Ramos (cell line): Measurements from ENCODE around the gene EFHD2.
"Not testable (repeated sequence)": the region's sequence is repeated elsewhere in the genome, so short reads cannot be mapped to it uniquely, and the experiment has no call there.

Experiments used
- in situ Hi-C: fragments of 300-500 bp; cut with MboI; formaldehyde crosslinking; loops from one replicate; pipeline ENCODE4 v1.14.3; 2022; ENCODE audit warnings: low sequenced_read_pairs; ENCODE audit not compliant: unreplicated experiment

Gene EFHD2, protein sequence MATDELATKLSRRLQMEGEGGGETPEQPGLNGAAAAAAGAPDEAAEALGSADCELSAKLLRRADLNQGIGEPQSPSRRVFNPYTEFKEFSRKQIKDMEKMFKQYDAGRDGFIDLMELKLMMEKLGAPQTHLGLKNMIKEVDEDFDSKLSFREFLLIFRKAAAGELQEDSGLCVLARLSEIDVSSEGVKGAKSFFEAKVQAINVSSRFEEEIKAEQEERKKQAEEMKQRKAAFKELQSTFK

DNA sequence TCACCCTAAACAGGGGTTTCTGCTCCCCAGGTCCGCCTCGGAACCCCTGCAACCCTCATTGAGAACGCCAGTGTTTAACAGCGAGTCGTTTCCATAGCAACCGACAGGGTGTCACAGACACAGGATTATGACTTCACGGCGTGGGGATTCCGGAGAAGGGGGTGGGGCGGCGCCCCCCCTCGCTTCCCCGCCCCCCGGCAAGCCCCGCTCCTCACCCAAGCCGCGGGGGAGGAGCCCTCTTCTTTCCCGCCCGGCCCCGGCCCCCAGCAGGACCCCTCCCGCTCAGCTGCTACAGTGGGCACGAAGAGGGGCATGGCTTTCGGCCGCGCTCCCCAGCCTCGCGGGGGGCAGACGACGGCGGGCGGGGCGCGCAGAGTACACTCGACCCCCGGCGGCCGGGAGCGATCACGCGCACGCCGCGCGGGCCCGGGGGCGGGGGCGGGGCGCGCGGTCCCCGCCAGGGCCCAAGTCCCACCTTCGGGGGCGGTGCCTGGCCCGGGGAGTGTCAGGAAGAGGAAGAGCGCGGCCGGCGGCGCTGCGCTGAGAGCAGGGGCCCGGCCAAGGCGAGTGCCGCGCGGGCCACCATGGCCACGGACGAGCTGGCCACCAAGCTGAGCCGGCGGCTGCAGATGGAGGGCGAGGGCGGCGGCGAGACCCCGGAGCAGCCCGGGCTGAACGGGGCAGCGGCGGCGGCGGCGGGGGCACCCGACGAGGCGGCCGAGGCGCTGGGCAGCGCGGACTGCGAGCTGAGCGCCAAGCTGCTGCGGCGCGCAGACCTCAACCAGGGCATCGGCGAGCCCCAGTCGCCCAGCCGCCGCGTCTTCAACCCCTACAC is at the start of gene EFHD2:
Gene EFHD2 (plus strand): TSS at position 501 of the 835 bp plus-strand sequence. CDS start 84 bp downstream, at position 585.
- in situ Hi-C loops, result no loop called here

DNA sequence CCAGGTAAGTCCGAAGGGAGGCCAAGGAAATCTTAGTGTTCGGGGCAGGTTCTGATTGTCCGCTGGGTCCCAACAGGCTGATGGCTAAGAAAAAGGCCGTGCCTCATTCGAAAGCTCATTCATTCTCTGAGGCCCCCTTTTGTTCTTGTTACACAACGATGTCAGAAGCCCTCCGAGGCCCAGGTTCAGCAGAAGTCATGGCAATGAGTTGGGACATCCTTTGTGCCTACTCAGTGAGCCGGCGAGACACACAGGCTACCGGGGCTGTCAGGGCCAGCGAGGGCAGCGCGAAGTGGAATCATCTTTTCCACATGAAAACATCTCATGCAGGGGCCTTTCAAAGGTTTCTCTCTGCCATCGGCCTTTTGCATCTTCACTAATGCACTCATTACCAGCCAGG is 49.0 kb upstream of the EFHD2 start:
- in situ Hi-C loops, result no loop called here

DNA sequence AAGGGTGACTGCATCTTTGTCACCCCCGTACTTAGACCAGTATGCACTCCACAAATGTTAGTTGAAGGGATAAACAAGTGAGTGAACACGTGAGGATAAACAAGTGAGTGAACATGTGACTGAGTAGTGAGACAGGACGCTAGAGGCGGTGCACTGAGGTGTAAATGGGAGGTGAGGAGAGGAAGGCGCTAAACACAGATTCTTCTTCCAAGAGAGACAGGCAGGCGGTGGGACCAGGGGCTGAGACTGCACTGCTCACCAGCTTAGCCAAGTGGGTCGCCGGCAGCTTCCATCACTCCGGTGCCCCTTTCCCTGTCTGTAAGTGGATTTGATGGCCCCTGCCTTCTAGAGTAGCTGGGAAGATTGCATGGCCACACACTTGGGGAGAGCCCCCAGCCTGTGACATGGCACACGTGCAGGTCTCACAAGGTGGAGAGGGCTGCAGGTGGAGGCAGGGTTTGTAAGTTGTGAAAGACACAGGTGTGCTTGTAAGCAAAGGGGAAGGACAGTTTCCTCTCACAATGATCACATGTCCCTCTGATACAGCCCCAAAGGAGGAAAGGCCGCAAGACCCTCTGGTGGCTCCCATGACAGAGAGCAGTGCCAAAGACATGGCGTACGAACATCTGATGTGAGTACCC is 47.5 kb upstream of the EFHD2 start:
- in situ Hi-C loops, result no loop called here

DNA sequence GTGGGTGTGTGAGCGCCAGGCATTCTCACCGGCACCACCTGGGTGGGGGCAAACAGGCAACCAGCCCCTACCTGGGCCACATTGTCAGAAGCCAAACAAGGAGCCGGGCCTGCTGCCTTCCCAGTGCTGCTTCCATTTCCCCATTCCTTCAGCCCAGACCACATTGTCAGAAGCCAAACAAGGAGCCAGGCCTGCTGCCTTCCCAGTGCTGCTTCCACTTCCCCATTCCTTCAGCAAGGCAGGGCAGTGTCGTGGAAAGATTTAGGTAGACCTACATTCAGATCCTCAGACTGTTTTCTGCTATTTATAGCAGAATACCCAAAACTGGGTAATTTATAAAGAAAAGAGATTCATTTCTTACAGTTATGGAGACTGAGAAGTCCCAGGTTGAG is 47.0 kb upstream of the EFHD2 start:
- in situ Hi-C loops, result no loop called here

DNA sequence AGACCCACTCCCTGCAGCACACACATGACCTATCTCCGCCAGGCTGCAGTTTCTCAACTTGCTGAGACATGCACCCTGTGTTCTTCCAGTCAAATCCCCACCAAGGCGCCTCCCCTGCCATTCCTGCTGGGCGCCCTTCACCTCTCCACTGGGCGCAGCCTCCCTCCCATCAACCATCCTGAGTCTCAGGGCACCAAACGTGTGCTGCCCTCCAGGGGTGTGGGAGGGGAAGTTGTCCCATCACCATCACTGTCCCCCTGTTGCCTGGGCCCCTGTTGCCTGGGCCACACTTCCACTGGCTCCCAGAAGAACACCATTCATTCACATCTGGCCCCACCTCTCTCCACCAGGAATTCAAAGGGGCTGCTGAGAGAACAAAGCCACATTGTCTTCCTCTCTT is 44.9 kb upstream of the EFHD2 start:
- in situ Hi-C loops, result no loop called here

DNA sequence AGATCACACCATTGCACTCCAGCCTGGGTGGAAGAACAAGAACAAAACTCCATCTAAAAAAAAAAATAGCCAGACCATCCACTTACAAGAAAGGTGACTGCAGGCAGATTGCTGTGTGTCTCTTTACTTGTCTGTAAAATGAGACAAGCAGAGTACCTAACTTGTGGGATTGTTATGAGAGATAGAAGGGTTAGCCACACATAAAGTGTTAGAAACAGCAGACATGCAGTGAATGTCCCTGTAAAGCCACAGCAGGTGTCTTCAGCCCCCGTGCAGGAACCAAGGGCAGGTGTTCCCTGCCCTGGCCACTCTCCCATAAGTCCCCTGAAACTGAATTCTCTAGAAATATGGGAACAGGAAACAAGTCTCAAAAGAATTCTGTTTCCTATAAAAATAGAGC is 40.8 kb upstream of the EFHD2 start:
- in situ Hi-C loops, result no loop called here

DNA sequence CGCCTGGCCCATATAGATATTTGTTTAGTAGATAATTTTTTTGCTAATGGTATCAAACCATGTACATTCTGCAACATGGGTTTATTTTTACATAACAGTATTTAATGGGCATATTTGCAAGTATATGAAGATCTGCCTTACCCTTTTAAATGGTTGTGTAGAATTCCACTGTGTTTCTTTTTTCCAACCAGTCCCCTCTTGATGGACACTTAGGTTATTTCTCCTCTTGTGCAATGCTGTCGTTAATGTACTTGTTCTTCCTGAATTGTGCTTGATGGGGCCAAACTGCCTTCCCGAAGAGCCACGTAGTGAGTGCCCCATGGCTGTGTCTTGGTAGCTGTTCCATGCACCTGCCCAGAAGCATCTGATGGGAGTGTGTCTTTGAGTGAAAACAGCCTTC is 39.4 kb upstream of the EFHD2 start:
- in situ Hi-C loops, result no loop called here

DNA sequence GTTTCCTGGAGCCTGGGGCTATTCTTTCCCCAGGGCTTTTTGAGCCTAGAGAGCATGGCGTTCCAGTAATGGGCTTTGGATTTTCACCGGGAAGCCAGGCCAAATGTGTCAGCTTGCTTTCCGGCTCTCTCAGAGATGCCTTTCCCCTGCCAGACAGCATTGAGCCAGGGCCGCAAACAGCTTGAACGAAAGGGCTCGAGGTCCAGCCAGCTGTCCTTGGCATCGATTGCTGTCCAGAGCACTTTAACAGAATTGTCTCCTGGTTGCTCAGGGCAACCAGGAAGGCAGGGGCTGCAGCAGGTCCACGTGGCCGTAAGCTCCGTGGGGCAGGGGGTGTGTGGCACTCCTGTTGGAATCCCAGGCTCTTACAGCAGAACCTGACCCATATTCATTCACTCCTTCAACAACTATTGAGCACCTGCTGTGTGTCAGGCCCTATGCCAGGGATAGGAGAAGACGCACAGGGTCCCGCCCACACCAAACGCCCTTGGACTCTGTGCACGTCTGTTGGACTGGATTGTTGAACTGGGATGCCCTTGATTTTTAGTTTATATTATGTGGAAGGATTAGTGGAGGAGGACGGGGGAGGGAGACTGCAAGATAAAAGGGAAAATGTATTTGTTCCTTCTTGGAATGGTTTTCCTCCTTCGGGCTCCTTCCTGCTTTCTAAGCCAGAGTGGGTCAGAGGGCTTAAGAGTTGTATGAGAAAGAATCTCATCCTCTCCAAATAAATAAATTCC is 38.7 kb upstream of the EFHD2 start:
- in situ Hi-C loops, result no loop called here

DNA sequence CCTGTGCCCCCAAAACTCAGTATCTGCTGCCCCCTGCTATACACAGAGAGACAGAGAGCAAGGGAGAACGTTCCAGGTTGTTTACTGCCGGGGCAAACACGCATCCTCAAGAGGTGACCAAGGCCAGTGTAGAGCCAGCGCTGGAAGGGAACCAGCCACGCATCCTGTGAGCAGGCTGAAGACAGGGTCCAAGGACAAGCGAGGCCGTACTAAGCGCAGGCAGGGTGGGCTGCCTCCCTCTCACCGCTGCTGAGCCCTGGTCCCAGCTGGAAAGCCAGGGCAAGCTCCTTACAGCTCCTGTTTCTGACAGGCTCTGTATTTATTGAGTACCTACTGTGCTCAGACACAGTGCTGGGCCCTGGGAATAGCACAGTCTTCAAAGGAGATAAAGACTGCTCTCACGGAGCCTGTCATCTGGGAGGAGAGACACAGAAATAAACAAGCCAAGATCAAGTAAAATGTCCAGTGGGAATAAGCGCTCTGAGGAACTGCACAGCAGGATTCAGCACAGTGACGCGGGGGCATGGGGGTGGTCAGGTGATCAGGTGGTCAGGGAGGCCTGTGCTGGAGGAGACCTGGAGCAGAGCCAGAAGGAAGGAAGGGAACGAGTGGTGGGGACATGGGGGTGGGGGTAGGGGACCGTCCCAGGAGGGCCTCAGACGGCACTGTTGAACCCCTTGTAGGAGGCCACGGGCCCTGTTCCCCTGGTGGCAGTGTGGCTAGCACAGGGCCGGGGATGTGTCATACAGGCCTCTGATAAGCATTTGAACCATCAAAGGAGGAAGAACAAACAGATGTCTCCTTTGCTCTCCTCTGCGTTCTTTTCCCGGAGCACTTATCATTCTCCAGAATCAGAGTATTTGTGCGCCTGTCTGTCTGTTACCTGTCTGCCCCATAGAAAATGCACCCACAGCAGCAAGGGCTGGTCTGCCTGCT is 37.8 kb upstream of the EFHD2 start:
- in situ Hi-C loops, result no loop called here

DNA sequence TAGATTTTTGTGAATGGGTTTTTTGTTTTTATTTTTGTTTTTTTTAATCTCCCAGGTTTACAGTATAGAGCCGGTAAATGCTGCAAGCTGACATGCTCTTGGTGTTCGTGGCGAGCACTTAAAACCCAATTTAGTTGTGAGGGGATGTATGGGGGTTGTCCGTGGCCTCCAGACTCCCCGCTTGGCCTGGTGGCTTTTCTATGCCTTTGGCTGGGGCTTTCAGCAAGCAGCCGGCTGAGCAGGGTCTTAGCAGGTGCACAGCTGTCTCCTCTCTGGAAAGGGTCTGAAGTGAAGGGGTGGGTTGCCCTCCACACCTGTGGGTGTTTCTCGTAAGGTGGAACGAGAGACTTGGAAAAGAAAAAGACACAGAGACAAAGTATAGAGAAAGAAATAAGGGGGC is 31.0 kb upstream of the EFHD2 start:
- in situ Hi-C loops, result no loop called here

DNA sequence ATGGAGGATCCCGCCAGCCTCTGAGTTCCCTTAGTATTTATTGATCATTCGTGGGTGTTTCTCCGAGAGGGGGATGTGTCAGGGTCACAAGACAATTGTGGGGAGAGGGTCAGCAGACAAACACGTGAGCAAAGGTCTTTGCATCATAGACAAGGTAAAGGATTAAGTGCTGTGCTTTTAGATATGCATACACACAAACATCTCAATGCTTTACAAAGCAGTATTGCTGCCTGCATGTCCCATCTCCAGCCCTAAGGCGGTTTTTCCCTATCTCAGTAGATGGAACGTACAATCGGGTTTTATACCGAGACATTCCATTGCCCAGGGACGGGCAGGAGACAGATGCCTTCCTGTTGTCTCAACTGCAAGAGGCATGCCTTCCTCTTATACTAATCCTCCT is 30.5 kb upstream of the EFHD2 start:
- in situ Hi-C loops, result not testable (repeated sequence)

DNA sequence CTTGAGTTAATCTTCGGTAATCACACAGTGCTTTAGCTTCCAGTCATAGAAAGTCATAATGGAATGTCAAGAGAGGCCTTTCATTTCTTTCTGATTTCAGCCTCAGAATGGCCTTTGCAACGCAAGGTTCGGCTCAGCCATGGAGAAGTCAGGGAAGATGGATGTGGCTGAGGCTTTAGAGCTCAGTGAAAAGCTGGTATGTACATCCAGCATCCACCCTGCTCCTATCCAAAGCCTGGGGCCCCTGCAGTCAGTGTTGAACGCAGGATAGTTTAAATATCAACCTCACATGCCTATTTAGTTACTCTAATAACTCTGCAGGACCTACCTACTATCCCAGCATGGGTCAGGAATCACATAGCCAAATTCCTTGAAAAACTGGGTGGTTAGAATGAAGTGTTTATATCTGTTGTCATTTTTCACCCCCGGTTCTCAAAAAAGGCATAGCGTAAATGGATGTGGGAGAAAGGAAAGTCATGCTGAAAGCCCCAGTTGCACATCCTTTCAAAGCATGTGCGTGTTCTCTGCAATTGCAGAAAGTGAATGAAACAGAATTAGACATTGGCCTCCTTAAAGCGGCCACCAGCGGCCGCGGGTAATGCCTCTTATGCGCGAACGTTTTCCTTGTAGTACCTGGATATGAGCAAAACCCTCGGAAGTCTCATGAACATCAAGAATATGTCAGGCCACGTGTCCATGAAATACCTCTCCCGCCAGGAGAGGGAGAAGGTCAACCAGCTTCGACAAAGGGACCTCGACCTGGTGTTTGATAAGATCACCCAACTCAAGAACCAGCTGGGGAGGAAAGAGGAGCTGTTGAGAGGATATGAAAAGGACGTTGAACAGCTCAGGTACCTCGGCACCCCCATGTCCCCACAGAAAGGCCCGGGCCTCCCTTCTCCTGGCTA is 28.8 kb upstream of the EFHD2 start:
- in situ Hi-C loops, result no loop called here

DNA sequence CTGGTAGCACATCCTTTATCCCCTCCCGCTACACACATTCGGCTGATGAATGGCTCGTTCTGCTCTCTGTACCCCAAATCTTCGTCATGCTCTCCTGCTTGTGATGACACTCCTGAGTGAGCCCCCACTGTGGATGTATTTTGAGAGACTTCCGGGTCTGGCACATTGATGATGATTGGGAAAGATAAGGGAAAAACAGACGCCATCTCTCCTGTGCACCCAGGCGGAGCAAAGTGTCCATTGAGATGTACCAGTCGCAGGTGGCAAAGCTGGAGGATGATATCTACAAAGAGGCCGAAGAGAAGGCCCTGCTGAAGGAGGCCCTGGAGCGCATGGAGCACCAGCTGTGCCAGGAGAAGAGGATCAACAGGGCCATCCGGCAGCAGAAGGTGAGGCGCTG is 27.9 kb upstream of the EFHD2 start:
- in situ Hi-C loops, result no loop called here

DNA sequence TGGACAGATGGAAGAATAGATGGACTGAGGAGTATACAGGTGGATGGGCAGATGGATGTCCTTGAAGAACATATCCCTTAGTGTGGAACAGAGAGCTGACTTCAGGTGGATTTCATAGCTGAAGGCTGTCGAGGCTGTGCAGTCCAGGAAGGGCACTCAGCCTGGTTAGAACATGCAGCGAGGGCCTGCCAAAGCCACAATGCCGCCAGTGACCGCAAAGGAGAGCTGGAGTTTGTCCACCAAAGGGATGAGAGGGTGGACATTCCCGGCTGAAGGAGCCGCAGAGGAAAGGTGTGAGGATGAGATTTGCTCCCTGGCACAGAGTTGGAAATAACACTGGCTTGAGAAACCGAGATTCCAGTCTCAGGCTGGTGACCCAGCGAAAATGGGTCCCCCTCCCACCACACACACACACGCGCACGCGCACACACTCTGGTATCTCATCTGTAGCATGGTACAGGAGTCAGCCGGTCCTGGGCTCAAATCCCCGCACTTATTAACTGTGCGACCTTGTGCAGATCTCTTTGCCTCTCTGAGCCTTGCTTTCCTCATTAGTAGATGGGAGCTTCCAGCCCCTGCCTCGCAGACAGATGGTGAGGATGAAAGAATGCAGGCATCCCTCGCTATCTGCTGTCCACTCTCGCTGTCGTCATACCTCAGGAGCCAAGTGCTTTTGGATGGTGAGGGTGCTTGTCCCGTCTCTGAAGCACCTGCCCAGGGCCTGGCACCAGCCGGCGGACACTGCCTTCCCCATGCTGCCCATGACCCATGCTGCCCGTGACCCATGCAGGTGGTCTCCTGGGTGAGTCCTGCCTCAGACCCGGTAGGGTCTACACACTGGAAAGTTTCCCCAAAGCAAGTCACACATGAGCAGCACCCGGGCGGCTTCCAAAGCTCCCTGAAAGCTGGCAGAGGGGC is 26.8 kb upstream of the EFHD2 start:
- in situ Hi-C loops, result no loop called here

DNA sequence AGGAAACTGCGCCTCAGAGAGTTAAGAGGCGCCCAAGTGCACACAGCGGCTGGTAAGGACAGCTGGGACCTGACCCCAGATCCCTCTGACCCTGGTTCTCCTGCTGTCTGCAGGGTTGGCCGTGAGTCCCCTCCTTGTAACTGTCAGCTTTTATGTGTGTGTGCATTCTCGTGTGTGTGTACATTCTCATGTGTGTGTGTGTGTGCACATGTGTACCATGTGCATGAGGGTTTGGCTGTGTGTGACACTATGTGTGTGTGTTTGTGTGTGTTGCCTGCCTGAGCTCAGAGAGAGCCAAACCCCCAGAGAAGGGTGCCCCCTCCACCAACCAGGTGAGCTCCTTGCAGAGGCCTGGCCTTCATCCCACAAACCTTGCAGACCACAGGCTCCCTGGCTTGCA is 25.9 kb upstream of the EFHD2 start:
- in situ Hi-C loops, result no loop called here

DNA sequence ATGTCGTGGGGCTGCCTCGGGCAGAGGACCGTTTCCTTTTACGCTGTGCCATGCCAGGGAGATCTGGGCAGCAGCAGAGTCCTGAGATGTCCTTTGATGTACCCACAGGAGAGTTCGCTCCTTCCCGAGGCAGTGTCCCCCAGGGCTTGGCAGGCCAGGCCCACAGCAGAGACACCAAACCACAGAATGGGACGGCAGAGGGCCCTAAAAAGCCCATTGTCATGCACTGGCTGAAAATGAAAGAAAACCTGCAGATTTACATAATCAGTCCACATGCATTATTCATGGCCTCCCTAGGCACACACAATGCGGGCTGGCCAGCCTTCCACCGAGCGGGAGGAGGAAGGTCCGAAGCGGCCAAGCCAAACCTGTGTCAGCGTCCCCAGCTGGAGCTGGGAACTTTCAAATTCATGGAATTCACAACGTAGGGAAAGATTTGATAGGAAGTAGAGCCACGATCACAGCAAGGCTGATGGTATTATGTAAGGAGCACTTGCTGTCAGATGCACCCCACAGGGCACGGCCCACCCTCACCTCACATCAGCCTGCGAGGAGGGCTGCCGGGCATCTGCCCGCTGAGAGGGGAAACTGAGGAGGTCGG is 25.3 kb upstream of the EFHD2 start:
- in situ Hi-C loops, result no loop called here

DNA sequence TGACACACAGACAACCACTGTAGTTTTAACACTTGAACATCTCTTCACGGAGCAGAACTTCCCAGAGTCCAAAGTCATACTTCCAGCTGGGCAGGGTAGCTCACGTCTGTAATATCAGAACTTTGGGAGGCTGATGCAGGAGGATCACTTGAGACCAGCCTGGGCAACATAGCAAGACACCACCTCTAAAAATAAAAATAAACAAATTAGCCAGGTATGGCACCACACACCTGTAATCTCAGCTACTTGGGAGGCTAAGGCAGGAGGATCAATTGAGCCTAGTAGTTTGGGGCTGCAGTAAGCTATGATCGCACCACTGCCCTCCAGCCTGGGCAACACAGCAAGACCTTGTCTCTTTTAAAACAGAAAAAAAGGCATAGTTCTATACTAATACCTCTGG is 24.3 kb upstream of the EFHD2 start:
- in situ Hi-C loops, result no loop called here
